CD4-positive, alpha-beta T cell (primary cell): ENCODE results near the gene CLSTN2. TPM values are rescaled to one million over a fixed set of nuclear protein-coding genes. Genes with fewer than 3 reads are reported as not detected.

ENCODE experiments used
- ATAC-seq: fragments of 200-7000 bp; cut with Tn5 transposase; one replicate; pipeline ENCODE4 v1.10.0; 2022; ENCODE audit warnings: mild to moderate bottlenecking; ENCODE audit not compliant: poor library complexity
- CTCF ChIA-PET: fragments of 350-600 bp; sonication (Branson Sonifier 250); formaldehyde crosslinking; loops from one replicate; lab custom pipeline; 2021; ENCODE audit warnings: antibody characterized with exemption, inconsistent platforms; lab: Charles Lee
- POLR2A ChIA-PET: fragments of 350-600 bp; sonication (Branson Sonifier 250); formaldehyde crosslinking; loops from one replicate; lab custom pipeline; 2021; ENCODE audit warnings: antibody characterized with exemption, inconsistent platforms; lab: Charles Lee
- DNase-seq, 14 experiments: peaks; one replicate each; pipeline ENCODE4 v3.0.0-alpha.2; 2013 to 2020; ENCODE audit warnings: mixed read lengths in 2 of 14
- H3K27ac ChIP-seq, 2 donors: one replicate each; pipeline versions ENCODE4 v1.5.1 to v1.7.0; 2013; ENCODE audit warnings: low read length in 2 of 2, low read depth in 1 of 2, mild to moderate bottlenecking in 1 of 2
- H3K27me3 ChIP-seq, 2 experiments: 1 replicate in 1 of 2; 2 replicates in 1 of 2; pipeline versions ENCODE4 v1.6.1 to v1.7.0; 2013; ENCODE audit warnings: low read length in 2 of 2, control low read depth in 1 of 2, mild to moderate bottlenecking in 1 of 2, moderate library complexity in 1 of 2; ENCODE audit not compliant: insufficient read depth in 2 of 2, control insufficient read depth in 1 of 2
- H3K36me3 ChIP-seq: one replicate; pipeline ENCODE4 v1.6.1; 2013; ENCODE audit warnings: low read length, control low read depth; ENCODE audit not compliant: insufficient read depth
- H3K4me1 ChIP-seq: one replicate; pipeline ENCODE4 v1.6.1; 2013; ENCODE audit warnings: low read length, control low read depth; ENCODE audit not compliant: insufficient read depth
- H3K4me3 ChIP-seq: one replicate; pipeline ENCODE4 v1.5.1; 2013; ENCODE audit warnings: mild to moderate bottlenecking, low read length, moderate library complexity
- H3K9me3 ChIP-seq, 2 experiments: 1 replicate in 1 of 2; 2 replicates in 1 of 2; pipeline versions ENCODE4 v1.6.1 to v1.7.0; 2013; ENCODE audit warnings: low read length in 2 of 2, mild to moderate bottlenecking in 2 of 2, control low read depth in 1 of 2, moderate library complexity in 1 of 2; ENCODE audit not compliant: control insufficient read depth in 1 of 2, insufficient read depth in 1 of 2
- H3K27ac Mint-ChIP-seq: one replicate; pipeline ENCODE4 v1.8.0; 2020; ENCODE audit warnings: mixed read lengths
- H3K27me3 Mint-ChIP-seq: one replicate; pipeline ENCODE4 v1.8.0; 2021; ENCODE audit warnings: mixed read lengths
- H3K36me3 Mint-ChIP-seq: one replicate; pipeline ENCODE4 v1.8.0; 2021; ENCODE audit warnings: low read depth, mixed read lengths
- H3K4me1 Mint-ChIP-seq: one replicate; pipeline ENCODE4 v1.8.0; 2021; ENCODE audit warnings: low read depth, mixed read lengths
- H3K4me3 Mint-ChIP-seq: one replicate; pipeline ENCODE4 v1.8.0; 2020; ENCODE audit warnings: mild to moderate bottlenecking, mixed read lengths
- H3K9me3 Mint-ChIP-seq: one replicate; pipeline ENCODE4 v1.8.0; 2020; ENCODE audit warnings: mixed read lengths
- CTCF ChIP-seq: fragments of 200-600 bp; IDR thresholded peaks from one replicate; pipeline ENCODE4 v1.8.0; 2022; ENCODE audit warnings: antibody characterized with exemption, mild to moderate bottlenecking
- intact Hi-C, 2 experiments: fragments of 100-400 bp; cut with DNase I in 1 of 2; cut with micrococcal nuclease in 1 of 2; formaldehyde crosslinking; loops; one replicate each; pipeline versions ENCODE4 v1.15.1 to v1.9.0; 2023 to 2025; cut with DNase I, micrococcal nuclease
- total RNA-seq, 174 experiments: library from RNA in 2 of 174; stranded (reverse) in 2 of 174; gene quantifications; one replicate each; pipeline ENCODE4 v1.2.3 and lab custom pipeline; 2021 to 2026

CLSTN2 gene
- total RNA-seq, 2 experiments from 2014 or later = not detected

GRCh38 chr3:140319739-140320138 lies 384.8 kb downstream of the CLSTN2 start:
- CTCF ChIA-PET = no interaction called here

GRCh38 chr3:140323561-140323960 lies 388.6 kb downstream of the CLSTN2 start:
- Histone ChIP-seq H3K27me3 (no peaks in the 10 kb centered on the region), H3K9me3 (no peaks in the 10 kb centered on the region), H3K4me1 (no peaks in the 10 kb centered on the region), H3K27ac (no peak overlapping the region), H3K36me3 (no peaks in the 10 kb centered on the region), H3K4me3 (no peak overlapping the region)
- Mint-ChIP-seq H3K9me3 (no peaks in the 10 kb centered on the region), H3K27ac (no peak overlapping the region), H3K4me3 (no peak overlapping the region), H3K27me3 (peaks cover 5% of the 10 kb centered on the region), H3K36me3 (no peaks in the 10 kb centered on the region), H3K4me1 (no peaks in the 10 kb centered on the region)
- ChIA-PET CTCF (no interaction called here), POLR2A (no interaction called here)
- DNase-seq = no peak
- no peak for TF ChIP-seq CTCF
- intact Hi-C loops = no loop called here
- no peak for ATAC-seq

More at GRCh38 chr3:140319739-140320138, 384.8 kb downstream of the CLSTN2 start:
- Mint-ChIP-seq H3K4me3 (no peak overlapping the region), H3K36me3 (no peaks in the 10 kb centered on the region), H3K27ac (no peak overlapping the region), H3K4me1 (no peaks in the 10 kb centered on the region), H3K9me3 (no peaks in the 10 kb centered on the region), H3K27me3 (no peaks in the 10 kb centered on the region)
- Histone ChIP-seq H3K4me3 (no peak overlapping the region), H3K9me3 (no peaks in the 10 kb centered on the region), H3K36me3 (no peaks in the 10 kb centered on the region), H3K4me1 (no peaks in the 10 kb centered on the region), H3K27ac (no peak overlapping the region), H3K27me3 (no peaks in the 10 kb centered on the region)
- DNase-seq (no peak), ATAC-seq (no peak)
- no peak for TF ChIP-seq CTCF
- intact Hi-C loops = no loop called here
- POLR2A ChIA-PET = no interaction called here

- H3K27ac Mint-ChIP-seq = no peak overlapping the region
- peaks cover 20% of the 10 kb centered on the region for H3K27me3 Mint-ChIP-seq
- no peaks in the 10 kb centered on the region for H3K9me3 Mint-ChIP-seq
- intact Hi-C loops = no loop called here
- TF ChIP-seq CTCF = no peak
- no peaks in the 10 kb centered on the region for H3K27me3 ChIP-seq
- H3K4me3 ChIP-seq = no peak overlapping the region
- no peaks in the 10 kb centered on the region for H3K4me1 Mint-ChIP-seq
- ChIA-PET CTCF (no interaction called here), POLR2A (no interaction called here)
- H3K27ac ChIP-seq = no peak overlapping the region
- H3K36me3 Mint-ChIP-seq = no peaks in the 10 kb centered on the region
- H3K36me3 ChIP-seq = no peaks in the 10 kb centered on the region
- no peak overlapping the region for H3K4me3 Mint-ChIP-seq
- H3K4me1 ChIP-seq = no peaks in the 10 kb centered on the region
- no peaks in the 10 kb centered on the region for H3K9me3 ChIP-seq
- no peak for DNase-seq
- no peak for ATAC-seq
These were observed 397.1 kb downstream of the CLSTN2 start for GRCh38 chr3:140332131-140332530.
